Central memory CD4-positive, alpha-beta T cell (primary cell): ENCODE results near the gene NHS.
"Not testable (repeated sequence)": the region's sequence is repeated elsewhere in the genome, so short reads cannot be mapped to it uniquely, and the experiment has no call there.

Experiments
- DNase-seq: peaks from one replicate; pipeline ENCODE4 v3.0.0; 2022

NHS gene

GRCh38 chrX:17501746-17502145 is 126.7 kb downstream of the NHS start:
- DNase-seq = no peak

GRCh38 chrX:17506352-17506751 is 131.4 kb downstream of the NHS start:
- not testable (repeated sequence) for DNase-seq

DNA sequence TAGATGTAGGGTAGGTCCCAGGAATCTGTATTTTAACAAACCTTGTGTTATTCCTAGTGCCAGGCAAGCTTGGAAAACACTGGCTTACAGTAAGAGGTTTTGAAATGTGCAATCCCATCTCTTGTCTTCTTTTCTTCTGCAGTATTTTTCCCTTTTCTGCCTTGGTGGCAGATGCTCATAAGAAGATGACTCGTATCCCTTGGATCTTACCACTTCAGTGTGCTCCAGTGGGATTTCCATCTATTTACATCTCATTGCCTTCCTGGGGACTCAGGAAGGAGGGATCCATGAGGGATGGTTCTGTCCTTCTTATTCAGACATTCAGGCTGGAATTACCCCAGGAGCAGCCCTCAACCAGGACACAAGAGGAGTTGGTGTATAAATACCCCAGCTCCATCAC is 136.6 kb downstream of the NHS start:
- no peak for DNase-seq

- no peak for DNase-seq
Measured at GRCh38 chrX:17519358-17519757, 144.4 kb downstream of the NHS start.

DNA sequence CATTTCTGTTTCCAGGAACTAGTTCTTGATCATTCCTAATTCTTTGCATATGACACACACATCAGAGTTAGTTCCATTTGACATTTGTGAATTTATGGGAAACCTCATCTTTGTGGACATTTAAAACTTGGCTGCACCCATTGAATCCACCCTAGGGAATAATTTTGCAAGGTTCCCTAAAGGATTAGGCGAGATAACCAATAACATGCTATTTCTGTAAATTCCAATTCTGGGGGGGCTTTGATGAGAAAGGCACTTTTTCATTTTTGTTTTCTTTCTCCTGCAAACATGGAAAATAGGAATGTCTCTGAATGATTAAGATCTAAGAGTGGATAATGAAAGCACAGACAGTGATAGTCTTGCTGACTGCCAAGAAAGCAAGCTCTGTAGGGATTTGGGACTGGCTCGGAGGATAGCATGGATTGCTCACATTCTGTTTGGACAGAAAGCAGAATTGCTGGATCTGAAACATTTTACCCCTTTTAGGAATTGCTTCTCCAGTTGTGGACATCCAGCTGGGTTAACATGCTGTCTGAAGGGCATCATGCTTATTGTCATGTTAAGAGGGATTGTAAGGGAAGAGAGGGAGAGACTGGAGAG is 145.1 kb downstream of the NHS start:
- no peak for DNase-seq

DNA sequence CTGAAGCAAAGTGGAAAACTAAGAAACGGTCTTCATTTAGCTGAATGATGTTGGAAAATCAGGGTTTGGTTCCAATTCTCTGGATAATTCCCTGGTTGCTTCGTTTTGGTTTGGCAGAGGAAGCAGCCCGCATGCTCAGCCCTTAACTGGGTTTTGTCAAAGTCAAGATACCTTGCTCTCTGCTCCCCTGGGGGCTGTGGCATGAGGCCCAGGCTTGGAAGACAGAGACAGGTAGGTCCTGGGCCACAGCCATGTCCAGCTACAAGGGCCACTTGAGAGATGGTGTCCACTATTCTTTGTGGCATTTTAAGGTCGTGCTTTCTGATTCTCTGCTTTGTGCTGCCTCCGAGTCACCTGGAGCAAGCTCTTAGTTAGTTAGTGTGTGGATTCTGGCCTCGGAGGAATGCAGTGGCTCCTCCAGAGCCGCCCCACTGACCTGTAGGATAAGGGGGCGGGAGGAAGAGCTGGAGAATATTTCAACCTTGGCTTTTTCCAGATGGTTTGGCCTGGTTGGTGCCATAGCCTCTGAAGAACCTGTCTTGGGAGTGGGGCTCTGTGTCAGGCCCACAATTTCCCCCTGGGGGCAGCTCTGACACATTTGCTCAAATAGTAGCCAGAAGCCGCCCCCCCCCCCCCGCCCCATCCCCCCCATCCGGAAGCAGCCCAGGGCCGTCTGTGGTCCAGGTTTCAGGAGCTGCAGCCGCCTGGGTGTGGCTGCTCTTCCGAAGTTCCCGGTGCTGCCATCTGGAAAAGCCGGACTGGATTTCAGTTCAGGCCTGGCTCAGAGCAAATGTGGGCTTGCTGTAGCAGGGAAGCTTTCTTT is 147.1 kb downstream of the NHS start:
- no peak for DNase-seq

DNA sequence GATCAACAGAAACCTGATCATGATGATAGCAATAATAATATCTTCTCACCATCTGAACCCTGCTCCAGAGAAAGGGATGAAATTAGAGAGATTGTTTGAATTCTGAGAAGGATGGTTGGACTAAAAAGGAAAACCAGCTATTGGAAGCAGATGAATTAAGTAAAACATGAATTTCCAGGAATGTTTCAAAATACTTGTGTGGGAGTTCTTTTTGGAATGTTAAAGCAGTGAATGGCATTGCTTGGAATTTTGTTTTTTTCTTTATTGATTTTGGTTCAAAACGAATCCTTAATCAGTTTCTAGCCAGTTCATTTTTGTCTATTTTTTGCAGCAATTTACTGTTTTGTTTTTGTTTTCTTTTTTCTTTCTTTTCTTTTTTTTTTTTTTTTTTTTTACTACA is 150.3 kb downstream of the NHS start:
- DNase-seq = no peak

DNA sequence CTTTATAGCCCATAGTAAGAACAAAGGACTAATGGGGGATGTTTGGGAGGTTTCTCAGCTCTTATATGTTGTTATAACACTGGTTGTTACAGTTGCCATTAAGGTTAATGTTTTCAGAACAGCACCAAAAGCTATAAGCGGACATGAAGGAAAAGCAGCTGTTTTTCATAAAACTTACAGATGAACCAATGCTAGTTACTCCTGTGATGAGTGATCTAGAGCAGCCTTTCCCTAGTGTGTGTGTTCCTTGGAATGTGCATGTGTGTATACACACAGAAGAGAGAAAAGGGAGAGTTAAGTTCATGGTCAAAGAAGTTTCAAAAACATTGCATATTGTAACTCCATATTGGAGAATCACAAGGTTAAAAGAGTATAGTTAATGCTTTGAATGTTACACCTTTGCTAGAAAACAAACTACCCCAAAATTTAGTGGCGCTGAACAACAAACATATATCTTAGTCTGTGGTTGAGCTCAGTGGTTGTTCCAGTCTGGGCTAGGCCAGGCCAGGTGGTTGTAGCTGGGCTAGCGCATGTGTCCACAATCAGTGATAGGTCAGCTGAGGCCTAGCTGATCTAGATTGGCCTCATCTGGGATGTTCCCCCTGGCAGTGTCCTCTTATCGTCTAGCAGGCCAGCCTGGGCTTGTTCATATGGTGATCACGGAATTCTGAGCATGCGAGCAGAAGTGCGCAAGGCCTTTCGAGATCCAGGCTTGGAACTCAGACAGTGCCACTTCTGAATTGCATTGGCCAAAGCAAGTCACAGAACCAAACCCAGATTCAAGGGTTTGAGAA is 151.0 kb downstream of the NHS start:
- DNase-seq = no peak

- DNase-seq = no peak
Measured at GRCh38 chrX:17527135-17527701, 152.2 kb downstream of the NHS start.

DNA sequence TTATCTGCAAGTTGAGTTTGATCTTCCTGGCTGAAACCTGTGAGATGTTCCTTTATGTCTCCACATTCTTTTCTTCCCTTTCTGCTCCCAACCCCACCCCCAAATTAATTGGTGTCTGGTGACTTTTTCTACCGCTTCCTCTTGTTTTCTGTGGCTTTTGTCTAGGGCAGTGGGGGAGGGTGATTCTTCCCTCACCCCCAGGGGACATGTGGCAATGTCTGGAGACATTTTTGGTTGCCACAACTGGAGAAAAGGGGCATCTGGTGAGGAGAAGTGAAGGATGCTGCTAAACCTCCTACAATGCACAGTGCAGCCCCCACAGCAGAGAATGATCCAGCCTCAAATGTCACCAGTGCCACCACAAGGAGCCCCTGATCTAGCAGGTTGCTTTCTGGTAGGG is 152.9 kb downstream of the NHS start:
- no peak for DNase-seq

DNA sequence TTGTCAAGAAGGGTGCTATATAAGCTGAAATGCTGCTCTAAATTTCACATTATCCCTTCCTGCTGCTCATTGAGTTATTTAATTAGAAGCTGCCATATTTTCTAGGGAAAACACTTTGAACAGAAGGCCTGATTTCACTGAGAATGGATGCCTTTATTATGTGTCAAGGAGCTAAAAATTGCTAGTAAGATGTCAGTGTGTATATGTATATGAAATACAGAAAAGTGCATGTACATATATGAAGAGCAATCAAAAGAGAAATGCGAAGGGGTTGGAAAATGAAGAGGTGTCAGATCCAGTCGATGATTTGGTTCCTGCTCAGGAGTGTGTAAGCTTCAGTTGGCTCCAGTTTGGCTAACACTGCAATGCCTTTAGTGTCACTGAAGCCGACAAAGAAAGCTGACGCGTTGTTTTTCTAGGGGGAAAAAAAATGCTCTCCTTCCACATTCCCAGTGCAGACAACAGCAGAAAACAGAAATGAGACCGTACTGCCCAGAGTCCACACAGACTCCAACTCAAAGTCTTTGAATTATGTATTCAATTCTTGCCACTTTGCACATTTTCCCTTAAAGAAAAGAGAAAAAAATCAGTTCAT is 154.2 kb downstream of the NHS start:
- DNase-seq = no peak

GRCh38 chrX:17531500-17531899 is 156.5 kb downstream of the NHS start:
- no peak for DNase-seq

DNA sequence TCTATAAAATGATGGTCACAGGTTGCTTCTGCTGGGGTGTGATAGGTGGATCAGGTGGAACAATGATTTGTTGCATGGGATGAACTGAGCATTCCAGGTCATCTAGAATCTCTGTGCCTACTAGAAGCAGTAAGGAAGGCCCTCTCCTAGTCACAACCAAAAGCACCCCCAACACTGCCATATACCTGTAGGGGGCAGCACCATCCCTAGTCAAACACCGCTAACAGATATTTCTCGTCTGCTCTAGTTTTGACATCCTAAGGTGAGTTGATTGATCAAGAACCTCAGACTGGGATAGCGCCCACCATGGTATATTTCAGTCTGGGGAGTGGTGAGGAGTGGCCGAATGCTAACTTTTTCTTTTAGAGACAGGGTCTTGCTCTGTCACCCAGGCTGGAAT is 160.2 kb downstream of the NHS start:
- DNase-seq = no peak

DNA sequence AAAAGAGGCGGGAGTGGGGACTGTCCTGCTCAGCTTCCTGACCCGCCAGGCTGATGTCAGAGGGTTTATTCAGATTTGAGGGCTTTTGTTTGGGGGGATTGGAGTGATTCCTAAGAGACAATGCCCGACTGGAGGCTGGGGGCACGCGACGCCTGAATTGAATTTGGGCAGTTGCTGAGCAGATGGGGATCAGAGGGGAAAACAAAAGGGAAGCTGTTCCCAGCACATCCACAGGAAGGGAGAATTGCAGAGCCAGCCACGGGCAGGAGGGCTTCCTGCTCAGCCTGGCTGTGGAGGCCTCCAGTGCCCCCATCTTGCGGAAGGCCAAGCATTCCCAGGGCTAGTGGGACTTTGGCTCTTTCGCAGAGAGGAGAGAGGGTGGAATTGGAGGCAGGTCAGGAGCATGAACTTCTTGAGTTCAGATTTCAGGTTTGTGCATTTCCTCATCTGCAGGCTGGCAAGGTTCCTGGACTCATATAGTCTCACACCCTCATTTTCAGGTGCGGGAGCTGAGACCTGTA is 162.8 kb downstream of the NHS start:
- no peak for DNase-seq

- DNase-seq = no peak
Measured at GRCh38 chrX:17542123-17542522, 167.1 kb downstream of the NHS start.

DNA sequence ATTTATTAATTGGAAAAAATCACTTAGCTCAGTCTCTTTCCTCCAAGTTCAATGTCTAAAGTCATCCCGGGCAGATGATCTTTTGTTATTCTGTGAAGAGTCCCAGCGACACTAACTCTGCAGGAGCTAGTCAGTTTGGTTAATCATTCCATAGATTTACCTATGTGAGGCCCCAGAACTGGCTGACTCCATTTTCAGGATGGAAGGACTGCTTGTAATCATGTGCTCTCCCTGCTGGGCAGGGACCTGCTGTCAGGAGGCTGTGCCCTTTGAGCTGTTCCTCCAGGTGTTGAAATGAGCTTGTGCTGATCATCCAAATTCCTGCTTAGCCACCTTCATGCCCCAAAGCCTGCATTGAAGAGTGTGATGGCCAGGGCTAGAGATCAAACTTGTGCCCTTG is 169.8 kb downstream of the NHS start:
- DNase-seq = no peak

DNA sequence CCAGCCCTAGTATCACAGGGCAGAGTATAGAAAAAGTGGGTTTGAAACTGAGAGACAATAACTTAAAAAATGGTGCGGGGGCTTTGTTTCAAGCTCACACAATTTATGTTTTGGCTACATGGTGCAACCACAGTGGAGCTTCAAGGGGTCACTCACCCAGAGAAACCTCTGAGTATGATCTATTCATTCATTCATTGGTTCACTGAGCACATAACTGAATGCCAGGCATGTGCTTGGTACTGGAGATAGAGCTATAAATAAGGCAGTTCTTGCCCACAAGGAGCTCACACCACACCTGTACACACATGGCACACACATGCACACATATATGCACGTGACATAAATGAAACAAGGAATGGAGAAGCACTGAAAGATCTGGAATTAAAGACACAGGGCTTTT is 171.4 kb downstream of the NHS start:
- DNase-seq = no peak

GRCh38 chrX:17547658-17548057 is 172.7 kb downstream of the NHS start:
- DNase-seq = no peak

DNA sequence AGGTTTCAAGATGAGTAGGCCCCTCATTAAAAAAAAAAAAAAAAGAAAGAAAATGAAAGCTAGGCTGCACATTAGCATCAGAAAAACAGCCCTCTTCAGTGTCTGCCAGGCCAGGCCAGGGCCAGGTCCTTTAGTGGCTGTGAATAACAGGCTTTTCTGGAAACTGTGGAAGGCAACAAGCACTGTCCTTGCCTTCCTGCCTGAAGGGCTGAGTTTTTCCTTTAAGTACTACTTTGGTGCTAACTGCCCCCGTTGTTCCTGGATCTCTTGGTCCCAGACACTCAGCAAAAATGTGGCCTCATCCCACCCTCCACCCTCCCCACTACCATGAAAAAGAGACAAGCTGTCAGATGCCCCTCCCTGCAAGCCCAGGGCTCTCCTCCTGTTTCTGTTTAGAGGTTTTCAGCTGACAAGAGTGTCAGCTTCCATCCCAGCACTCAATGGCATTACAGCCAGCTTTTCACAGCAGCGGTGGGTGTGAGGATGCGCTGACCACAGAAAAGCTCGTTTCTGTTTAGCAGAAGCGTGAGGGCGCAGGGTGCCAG is 174.2 kb downstream of the NHS start:
- DNase-seq = no peak

DNA sequence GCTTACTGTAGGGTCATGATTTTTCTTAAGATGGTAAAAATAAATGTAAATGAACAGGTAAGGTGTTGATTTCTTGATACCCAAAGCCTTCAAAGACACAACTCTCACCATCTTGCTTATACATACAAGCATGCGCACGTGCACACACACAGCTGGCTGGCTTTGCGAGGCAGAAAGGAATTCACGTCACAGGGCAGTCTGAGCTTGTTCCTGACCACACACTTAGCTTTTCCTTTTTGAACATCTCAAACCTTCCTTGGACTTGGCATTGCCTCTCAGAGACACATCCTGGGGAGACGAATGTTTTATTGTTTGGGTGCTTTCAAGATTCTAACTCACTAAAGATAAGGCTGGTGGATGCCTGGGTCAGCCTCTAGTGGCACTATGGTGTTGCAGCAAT is 175.0 kb downstream of the NHS start:
- no peak for DNase-seq

GRCh38 chrX:17552044-17552650 is 177.1 kb downstream of the NHS start:
- DNase-seq = no peak

DNA sequence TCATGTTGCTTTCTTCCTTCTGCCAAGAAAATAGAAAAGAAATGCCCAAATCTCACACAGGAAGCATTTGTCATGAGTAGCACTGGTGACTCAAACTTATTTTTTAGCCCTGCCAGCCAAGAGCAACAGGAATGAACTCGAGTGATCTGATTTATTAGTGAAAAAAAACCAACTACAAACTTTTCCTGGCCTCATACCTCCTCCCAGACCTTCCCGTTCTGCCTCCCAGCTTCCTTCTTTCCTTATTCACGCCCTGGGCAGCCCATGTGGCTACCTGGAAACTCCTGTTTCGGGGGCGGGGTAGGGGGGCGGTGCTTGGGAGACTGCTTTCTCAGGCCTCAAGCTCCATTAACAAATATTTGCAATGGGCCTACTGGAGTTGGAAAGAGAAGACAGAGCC is 178.5 kb downstream of the NHS start:
- no peak for DNase-seq
